Fibroblast of pulmonary artery (primary cell): ENCODE results near the gene SPOCK1.

Experiments
- DNase-seq: peaks from one replicate; pipeline ENCODE4 v3.0.0-alpha.2; 2010; ENCODE audit warnings: low read depth
- H3K4me3 ChIP-seq: replicated peaks from 2 replicates; pipeline ENCODE4 v1.5.1; 2011; ENCODE audit warnings: low read depth, mild to moderate bottlenecking, control low read depth, low read length, moderate library complexity
- CTCF ChIP-seq: IDR thresholded peaks from 2 replicates; pipeline ENCODE4 v1.5.1; 2011; ENCODE audit warnings: mild to moderate bottlenecking, control low read depth, low read length, inconsistent platforms; ENCODE audit errors: missing control alignments

SPOCK1 gene

GRCh38 chr5:137412136-137412535, 87.0 kb downstream of the SPOCK1 start:
- H3K4me3 ChIP-seq = no peak overlapping the region
- TF ChIP-seq CTCF = no peak
- DNase-seq = no peak

DNA sequence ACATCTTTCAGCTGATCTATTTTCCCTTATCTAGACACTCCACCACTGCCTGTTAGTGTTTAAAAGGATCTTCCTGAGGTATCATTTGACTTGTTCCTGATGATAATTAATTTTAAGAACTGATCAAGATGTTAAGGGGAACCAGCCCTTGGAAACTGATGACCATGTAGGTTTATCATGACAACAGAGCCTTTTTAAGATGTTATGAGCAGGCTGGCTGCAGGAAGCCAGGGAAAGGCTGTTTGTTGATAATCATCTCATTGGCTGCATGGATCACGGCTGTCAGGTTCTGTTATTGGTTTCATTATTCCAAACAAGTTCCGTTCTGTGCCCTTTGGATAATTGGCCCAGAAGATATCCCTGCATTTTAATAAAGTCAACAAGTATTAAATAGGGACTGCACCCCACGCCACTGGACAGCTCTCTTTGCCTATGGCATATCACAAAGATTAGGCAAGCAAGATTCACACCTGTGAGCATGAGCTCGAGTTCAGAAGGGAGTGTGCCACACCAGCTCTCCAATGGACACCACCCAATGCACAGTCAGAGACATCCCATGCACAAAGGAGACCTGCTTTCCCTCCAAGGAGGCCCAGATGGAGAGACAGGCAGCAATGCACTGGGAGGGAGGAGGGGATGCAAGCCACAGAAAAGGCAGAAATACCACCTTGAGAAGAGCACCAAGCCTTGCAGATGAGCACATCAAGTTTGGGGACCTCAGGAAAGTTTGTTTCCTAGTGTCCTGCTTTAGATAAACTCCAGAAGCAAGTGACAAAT, 88.7 kb downstream of the SPOCK1 start:
- no peak for TF ChIP-seq CTCF
- H3K4me3 ChIP-seq = no peak overlapping the region
- DNase-seq = no peak

DNA sequence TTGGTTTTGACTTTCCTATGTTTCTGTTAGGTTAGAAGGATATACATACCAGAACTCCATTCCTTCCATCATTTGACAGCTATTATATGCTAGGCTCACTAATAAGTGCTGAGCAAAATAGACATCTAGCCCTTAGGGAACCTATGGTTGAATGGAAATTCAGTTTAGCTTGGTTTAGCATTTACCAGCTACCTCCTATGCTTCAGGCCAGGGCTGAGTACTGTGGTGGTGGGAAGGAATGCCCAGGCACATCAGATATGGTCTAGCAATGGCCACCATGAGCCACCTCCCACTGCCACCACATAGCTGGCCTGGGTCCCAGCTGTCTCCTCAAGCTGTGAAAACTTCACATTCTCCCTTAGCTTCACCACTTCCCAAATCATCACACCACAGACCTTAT, 89.4 kb downstream of the SPOCK1 start:
- H3K4me3 ChIP-seq = no peak overlapping the region
- DNase-seq = no peak
- no peak for TF ChIP-seq CTCF

- DNase-seq = no peak
- no peak for TF ChIP-seq CTCF
These were observed 92.0 kb downstream of the SPOCK1 start for GRCh38 chr5:137407090-137407489.

GRCh38 chr5:137405393-137405792, 93.7 kb downstream of the SPOCK1 start:
- TF ChIP-seq CTCF = no peak
- no peak for DNase-seq
- no peak overlapping the region for H3K4me3 ChIP-seq

More at GRCh38 chr5:137407090-137407489, 92.0 kb downstream of the SPOCK1 start:
- H3K4me3 ChIP-seq = no peak overlapping the region

GRCh38 chr5:137403869-137404268, 95.3 kb downstream of the SPOCK1 start:
- DNase-seq = no peak
- no peak for TF ChIP-seq CTCF

More at GRCh38 chr5:137403869-137404268, 95.3 kb downstream of the SPOCK1 start:
- no peak overlapping the region for H3K4me3 ChIP-seq
